Right forelimb (tissue), 1 donor: ENCODE results near the gene BTD.
"Not testable (repeated sequence)": the region's sequence is repeated elsewhere in the genome, so short reads cannot be mapped to it uniquely, and the experiment has no call there.

Source experiments
- DNase-seq: peaks from one replicate; pipeline ENCODE4 v3.0.0-alpha.2; 2018

The BTD gene

DNA sequence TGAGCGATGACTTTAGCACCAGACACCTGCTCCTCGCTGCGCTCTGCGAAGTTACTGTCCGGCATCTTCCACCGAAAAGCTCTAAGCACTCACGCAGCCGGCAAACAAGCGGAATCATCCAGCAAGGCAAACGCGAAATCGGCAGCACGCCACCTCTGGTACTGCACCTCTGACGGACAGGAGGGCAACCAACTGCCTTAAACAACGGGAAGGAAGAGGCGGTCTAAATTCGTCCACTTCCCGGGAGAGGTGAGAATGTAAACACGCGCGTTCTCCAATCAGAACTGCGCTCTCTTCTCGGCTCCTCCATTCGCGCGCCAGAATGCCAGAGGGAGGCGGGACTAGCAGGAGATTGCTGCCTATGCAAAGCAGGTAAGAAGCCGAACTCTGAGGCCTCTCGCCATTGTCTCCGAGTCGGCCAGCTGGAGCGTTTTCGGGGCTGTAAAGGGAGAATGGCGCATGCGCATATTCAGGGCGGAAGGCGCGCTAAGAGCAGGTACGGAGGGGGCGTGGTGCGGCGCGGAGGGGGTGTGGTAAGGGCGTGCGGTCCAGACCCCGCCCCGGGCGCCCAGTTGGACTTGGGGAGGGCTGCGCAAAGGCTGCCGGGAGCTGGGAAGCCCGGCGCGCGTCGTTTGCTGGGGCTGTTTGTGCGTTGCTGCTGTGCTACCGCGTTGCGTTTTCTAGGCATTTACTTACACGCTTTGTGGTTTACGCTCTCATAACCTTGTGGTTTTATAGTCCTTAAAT, at the start of gene BTD, which contains the start of gene HACL1:
Gene BTD (plus strand): TSS at position 347 of the 747 bp plus-strand sequence. CDS start 33,695 bp downstream, outside the sequence.
Gene HACL1 (minus strand): TSS at position 171 of the 747 bp plus-strand sequence. CDS start 106 bp downstream, at position 65.
- DNase-seq, result peak; percentile 98

DNA sequence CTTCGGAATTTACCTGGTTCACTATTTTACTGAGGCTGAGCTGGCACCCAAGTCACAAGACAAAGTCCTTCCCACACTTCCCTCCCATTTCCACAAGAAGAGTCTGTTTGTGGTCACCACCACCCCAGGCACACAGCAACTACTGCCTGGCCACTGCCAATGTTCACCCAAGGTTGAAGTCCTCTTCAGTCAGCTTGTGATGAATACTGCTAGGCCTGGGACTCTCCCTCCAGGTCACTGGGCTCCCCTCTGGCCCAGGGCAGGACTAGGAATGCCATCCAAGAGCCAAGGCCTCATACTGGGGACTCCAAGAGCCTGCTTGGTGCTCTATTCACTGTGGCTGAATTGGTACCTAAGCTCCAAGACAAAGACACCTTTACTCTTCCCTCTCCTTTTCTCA, 49.6 kb upstream of the BTD start:
- no peak for DNase-seq

- no peak for DNase-seq
These were observed 47.8 kb upstream of the BTD start for GRCh38 chr3:15553749-15554148.

- no peak for DNase-seq
These were observed 45.0 kb upstream of the BTD start for GRCh38 chr3:15556512-15556911.

- peak; percentile 49 for DNase-seq
These were observed 44.0 kb upstream of the BTD start for GRCh38 chr3:15557511-15557946.

GRCh38 chr3:15558581-15558980, 43.0 kb upstream of the BTD start:
- DNase-seq, result no peak

DNA sequence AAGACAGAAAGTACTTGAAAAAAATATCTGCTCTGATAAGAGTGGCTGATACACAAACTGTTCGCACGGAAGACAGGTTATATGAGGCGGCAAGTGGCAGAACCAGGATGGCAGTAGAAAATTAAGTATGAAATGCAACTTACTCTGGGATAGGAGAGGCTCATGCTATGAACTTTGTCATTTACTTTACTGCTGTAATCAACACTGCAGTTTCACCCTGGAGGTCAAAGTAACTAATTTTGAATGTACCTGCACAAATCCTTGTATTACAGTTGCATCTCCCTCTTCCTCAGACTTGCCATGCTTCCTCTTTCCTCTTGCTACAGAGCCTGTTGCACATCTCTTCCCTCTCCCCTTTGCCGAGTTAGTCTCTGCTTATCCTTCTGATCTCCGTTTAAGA, 39.0 kb upstream of the BTD start:
- no peak for DNase-seq

DNA sequence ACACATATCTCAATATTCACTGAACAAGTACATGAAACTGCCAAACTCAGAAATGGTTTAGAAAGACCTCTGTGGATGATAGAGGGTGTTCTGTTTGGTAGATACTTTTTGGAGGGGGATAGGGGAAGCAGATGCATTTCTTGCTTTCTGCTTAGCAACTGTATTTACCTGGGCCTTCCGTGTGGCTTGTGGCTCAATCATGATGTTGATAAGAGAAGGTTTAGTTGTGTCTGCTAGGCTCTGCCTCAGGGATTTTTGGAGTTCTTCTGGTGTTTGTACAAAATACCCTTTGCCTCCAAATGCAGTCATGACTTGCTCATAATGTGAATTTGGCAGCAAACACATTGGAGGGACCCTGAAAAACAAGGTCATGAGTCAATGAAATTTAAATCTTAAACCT, 38.4 kb upstream of the BTD start:
- no peak for DNase-seq

DNA sequence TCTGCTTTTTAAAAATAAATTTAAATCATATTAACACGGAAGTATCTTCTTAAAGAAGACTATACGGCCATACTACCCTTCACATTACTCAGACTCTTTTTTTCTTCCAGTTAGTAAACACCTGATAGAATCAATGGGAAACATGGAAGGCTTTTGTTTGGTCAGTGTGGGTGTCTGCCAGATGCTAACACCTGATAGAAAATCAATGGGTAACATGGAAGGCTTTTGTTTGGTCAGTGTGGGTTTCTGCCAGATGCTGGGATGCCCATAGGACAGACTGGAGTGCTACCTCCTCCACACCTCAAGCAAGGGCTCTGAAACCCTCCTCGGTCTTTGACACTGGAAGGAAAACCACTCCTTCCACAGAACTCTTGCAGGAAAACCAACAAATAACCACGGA, 29.4 kb upstream of the BTD start:
- DNase-seq, result no peak

DNA sequence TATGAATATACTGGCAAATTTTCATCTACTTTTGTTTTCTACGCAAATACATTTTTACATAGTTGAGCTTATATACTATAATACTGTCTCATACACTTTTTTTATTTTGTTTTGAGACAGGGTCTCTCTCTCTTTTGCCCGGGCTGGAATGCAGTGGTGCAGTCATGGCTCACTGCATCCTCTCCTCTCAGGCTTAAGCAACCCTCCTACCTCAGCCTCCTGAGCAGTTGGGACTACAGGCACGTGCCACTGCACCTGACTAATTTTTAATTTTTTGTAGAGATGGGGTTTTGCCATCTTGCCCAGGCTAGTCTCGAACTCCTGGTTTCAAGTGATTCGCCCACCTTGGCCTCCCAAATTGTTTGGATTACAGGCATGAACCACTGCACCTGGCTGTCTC, 26.1 kb upstream of the BTD start:
- no peak for DNase-seq

DNA sequence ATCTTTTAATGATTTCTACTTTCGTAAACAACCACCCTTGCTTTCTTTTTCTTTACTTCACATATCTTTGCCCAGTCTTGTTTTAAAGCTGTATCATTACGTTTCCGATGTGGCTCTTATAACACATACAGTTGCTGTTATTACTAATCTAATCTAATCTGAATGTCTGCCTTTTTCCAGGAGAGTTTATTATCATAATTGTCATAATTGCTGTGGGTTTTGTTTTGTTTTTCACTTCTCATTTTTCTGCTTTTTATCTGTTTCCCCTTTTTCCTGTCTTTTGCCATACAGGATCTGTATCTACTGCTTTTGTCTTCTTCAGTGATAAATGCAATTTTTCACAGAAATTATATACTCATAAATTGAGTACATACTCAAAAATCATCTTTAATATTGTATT, 25.1 kb upstream of the BTD start:
- DNase-seq, result no peak

DNA sequence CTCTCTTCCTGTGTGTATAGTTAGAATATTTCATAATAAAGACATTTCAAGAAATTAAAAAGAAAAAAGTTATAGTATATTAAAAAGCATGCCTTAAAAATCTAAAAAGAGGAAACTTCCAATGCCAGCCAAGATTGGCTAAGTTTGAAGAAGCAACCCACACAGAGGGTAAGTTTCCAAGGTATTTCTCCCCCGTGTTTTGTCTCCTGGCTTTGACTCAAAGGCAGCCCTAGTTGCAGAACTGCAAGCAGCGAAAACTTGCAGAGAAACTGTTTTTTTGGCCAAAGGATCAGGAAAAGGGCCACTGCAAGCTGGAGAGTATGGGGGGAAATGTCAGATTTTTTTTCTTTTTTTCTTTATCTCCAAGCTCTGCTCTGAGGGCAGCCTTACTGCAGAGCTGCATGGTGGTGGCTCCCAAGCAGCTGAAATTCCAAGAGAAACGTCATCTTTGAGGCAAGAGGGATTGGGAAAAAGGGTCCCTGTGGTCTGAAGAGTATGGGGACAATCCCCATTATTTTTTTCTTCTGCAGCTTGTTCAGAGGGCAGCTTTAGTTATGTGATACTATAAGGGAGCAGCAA, 23.2 kb upstream of the BTD start:
- no peak for DNase-seq

- no peak for DNase-seq
These were observed 22.5 kb upstream of the BTD start for GRCh38 chr3:15579051-15579450.

GRCh38 chr3:15581471-15582394, 19.8 kb upstream of the BTD start:
- DNase-seq, result no peak

- no peak for DNase-seq
These were observed 16.3 kb upstream of the BTD start for GRCh38 chr3:15585111-15585845.

DNA sequence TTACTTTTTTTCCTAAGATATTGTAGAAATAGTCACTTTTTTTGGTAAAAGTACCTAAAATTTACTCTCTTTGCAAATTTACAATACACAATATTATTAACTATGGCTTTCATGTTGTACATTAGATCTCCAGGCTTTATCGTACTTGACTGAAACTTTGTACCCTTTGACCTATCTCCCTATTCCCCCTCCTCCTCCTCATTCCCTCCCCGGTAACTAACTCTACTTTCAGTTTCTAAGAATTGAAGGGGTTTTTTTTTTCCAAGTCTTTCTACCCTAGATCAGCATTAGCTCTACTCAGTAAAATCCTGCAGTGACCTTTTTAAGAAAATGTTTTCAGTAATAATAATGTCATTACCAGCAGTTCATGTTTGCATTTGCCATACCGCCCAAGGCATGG, 10.3 kb upstream of the BTD start:
- DNase-seq, result no peak

- no peak for DNase-seq
These were observed 9.6 kb upstream of the BTD start for GRCh38 chr3:15591928-15592327.

DNA sequence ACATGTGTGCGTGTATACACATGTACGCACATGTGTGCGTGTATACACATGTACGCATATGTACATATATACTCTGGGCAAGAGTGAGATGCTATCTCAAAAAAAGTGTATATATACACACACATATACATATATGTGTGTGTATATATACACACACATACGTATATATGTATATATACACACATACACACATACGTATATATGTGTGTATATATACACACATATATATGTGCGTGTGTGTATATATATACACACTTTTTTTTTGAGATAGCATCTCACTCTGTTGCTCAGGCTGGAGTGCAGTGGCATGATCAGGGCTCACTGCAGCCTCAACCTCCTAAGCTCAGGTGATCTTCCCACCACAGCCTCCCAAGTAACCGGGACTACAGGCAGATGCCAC, 8.6 kb upstream of the BTD start:
- no peak for DNase-seq

GRCh38 chr3:15595955-15596354, 5.6 kb upstream of the BTD start:
- no peak for DNase-seq

- DNase-seq, result no peak
These were observed 523 bp upstream of the BTD start for GRCh38 chr3:15601046-15601398.

- no peak for DNase-seq
These were observed 596 bp downstream of the BTD start for GRCh38 chr3:15602146-15602536.

DNA sequence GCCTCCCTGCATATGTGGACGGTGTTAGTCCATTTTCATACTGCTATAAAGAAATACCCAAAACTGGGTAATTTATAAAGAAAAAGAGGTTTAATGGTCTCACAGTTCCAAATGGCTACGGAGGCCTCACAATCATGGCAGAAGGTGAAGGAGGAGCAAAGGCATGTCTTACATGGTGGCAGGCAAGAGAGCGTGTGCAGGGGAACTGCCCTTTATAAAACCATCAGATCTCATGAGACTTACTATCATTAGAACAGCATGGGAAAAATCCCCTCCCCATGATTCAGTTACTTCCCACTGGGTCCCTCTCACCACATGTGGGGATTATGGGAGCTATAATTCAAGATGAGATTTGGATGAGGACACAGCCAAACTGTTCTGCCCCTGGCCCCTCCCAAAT, 1.3 kb downstream of the BTD start:
- DNase-seq, result not testable (repeated sequence)

DNA sequence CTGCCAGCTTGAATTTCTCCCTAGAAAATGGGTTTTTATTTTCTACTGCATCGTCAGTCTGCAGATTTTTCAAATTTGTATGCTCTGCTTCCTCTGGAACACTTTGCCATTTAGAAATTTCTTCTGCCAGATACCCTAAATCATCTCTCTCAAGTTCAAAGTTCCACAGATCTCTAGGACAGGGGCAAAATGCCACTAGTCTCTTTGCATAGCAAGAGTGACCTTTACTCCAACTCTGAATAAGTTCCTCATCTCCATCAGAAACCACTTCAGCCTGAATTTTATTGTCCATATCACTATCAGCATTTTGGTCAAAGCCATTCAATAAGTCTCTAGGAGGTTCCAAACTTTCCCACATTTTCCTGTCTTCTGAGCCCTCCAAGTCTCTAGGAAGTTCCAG, 3.0 kb downstream of the BTD start:
- not testable (repeated sequence) for DNase-seq
